Heart left ventricle (tissue), 13 donors: ENCODE results near the gene FBXL19.

Experiments
- CTCF ChIP-seq, 12 donors: fragments of 200-600 bp; sonication (generic) in 4 of 12; IDR thresholded peaks; one replicate each; pipeline versions ENCODE4 v1.5.0 to v1.8.0; 2018 to 2022; ENCODE audit warnings: antibody characterized with exemption in 12 of 12, mild to moderate bottlenecking in 5 of 12
- POLR2A ChIP-seq, 2 donors: fragments of 450-650 bp; IDR thresholded peaks; one replicate each; pipeline ENCODE4 v1.6.1; 2017; ENCODE audit warnings: antibody characterized with exemption in 2 of 2, mild to moderate bottlenecking in 2 of 2, moderate library complexity in 2 of 2
- donor health status: ischemic (EF 13 %, LVEDD 7.1; RV severe dilation, severe dysfunction).
- donor health status: DM: no; HTN: yes; CAD: no.
- donor health status: DM: no; HTN: no; CAD: no.
- donor health status: ischemic (EF 25% LVEDD 6.9; RV normal size, moderate dysfunction).
- donor health status: ischemic (EF 25% LVEDD 5.7; RV mildly dilated, moderate dysfunction).
- donor health status: ischemic (EF 35%, LVEDD 5.7; RV mildly dilated, moderate dysfunction).
- donor health status: nonischemic (EF 11% LVEDD 7.7; RV severe dilation, severe dysfunction).
- donor health status: DM: yes; HTN: yes; CAD: no.
- donor health status: PGD.
- donor health status: ischemic (EF 29% LVEDD 5.4; RV normal size, mild dysfunction).
- donor health status: nonischemic (EF 23%, LVEDD 6.1; RV moderate dilation, normal function).

GRCh38 chr16:30904114-30904780, 19.1 kb upstream of the FBXL19 start:
- TF ChIP-seq CTCF (IDR thresholded peaks at IDR 0.05) = no peak
- TF ChIP-seq POLR2A (IDR thresholded peaks at IDR 0.05) = no peak
